Ovary (tissue), 3 donors: Measurements from ENCODE around the gene S100PBP.

ENCODE experiments used
- CTCF ChIP-seq, 3 donors: fragments of 450-650 bp in 2 of 3; fragments of 200-600 bp in 1 of 3; IDR thresholded peaks; one replicate each; pipeline versions ENCODE4 v1.5.1 to v1.8.0; 2016 to 2022; ENCODE audit warnings: antibody characterized with exemption in 3 of 3, mild to moderate bottlenecking in 1 of 3
- EP300 ChIP-seq: sonication (generic); formaldehyde crosslinking; IDR thresholded peaks from one replicate; pipeline ENCODE4 v1.6.1; 2017; ENCODE audit warnings: antibody characterized with exemption
- donor health status: DM: no; HTN: no; CAD: no.

- TF ChIP-seq CTCF (IDR thresholded peaks at IDR 0.05) = no peak
- TF ChIP-seq EP300 = no peak
Observed at GRCh38 chr1:32811265-32811664, 6.2 kb upstream of the S100PBP start.
